ENCODE measurements around the gene MINDY2. TPM values are rescaled to one million over a fixed set of nuclear protein-coding genes. Genes with fewer than 3 reads are reported as not detected.
"Not testable (repeated sequence)": the region's sequence is repeated elsewhere in the genome, so short reads cannot be mapped to it uniquely, and the experiment has no call there.

The MINDY2 gene
- total RNA-seq, 1 experiment from 2014 or later = 8.6 TPM

GRCh38 chr15:58876306-58877106 is 105.4 kb downstream of the MINDY2 start:
- no peak for DNase-seq (ENCODE audit: extremely low read depth, low read depth)

GRCh38 chr15:58877999-58878825 is 107.1 kb downstream of the MINDY2 start:
- DNase-seq (ENCODE audit: extremely low read depth, low read depth) = no peak

GRCh38 chr15:58880320-58880719 is 109.2 kb downstream of the MINDY2 start:
- no peak for DNase-seq (ENCODE audit: extremely low read depth, low read depth)

GRCh38 chr15:58882243-58882642 is 111.1 kb downstream of the MINDY2 start:
- no peak for DNase-seq (ENCODE audit: extremely low read depth, low read depth)

GRCh38 chr15:58883926-58884325 is 112.8 kb downstream of the MINDY2 start:
- DNase-seq (ENCODE audit: extremely low read depth, low read depth) = not testable (repeated sequence)

- no peak for DNase-seq (ENCODE audit: extremely low read depth, low read depth)
Observed at GRCh38 chr15:58886921-58887320, 115.8 kb downstream of the MINDY2 start.

GRCh38 chr15:58889363-58889762 is 118.3 kb downstream of the MINDY2 start:
- no peak for DNase-seq (ENCODE audit: extremely low read depth, low read depth)

GRCh38 chr15:58898150-58898680 is 127.1 kb downstream of the MINDY2 start:
- DNase-seq (ENCODE audit: extremely low read depth, low read depth) = no peak

GRCh38 chr15:58900631-58901030 is 129.5 kb downstream of the MINDY2 start:
- DNase-seq (ENCODE audit: extremely low read depth, low read depth) = no peak

- DNase-seq (ENCODE audit: extremely low read depth, low read depth) = no peak
Observed at GRCh38 chr15:58908550-58909309, 137.6 kb downstream of the MINDY2 start.

GRCh38 chr15:58909616-58910015 is 138.5 kb downstream of the MINDY2 start:
- DNase-seq (ENCODE audit: extremely low read depth, low read depth) = no peak

- no peak for DNase-seq (ENCODE audit: extremely low read depth, low read depth)
Observed at GRCh38 chr15:58910456-58910855, 139.4 kb downstream of the MINDY2 start.

Small RNA genes within 50 kb of the gene (small RNA-seq; reads per million reads assigned to genes)
- 0 to 0.12 reads per million in 2 experiments for gene RF00012
- 0 reads per million in 2 experiments for gene ZNF444P1

Other genes with a start within 250 kb of the MINDY2 start
- 66.3 and 87.4 TPM in 2 replicates for gene ADAM10, start 21.6 kb upstream of the MINDY2 start, total RNA-seq (2014; rRNA removed; shearing (Covaris generic))
- gene SLTM, start 162.4 kb downstream of the MINDY2 start, total RNA-seq (2014; rRNA removed; shearing (Covaris generic)) = 83.1 and 114 TPM in 2 replicates
- gene RNF111, start 216.4 kb downstream of the MINDY2 start, total RNA-seq (2014; rRNA removed; shearing (Covaris generic)) = 3.8 and 4.8 TPM in 2 replicates